Measurements from ENCODE around the gene BMP6.

- TF ChIP-seq JUN (IDR thresholded peaks at IDR 0.05) (no peak; a peak in 1 of 5 replicates), CHD2 (IDR thresholded peaks at IDR 0.05; ENCODE audit: low read length, partially characterized antibody) (no peak), RFX5 (IDR thresholded peaks at IDR 0.05) (no peak), HDAC2 (IDR thresholded peaks at IDR 0.05) (no peak), FOSL2 (IDR thresholded peaks at IDR 0.05) (no peak), FOSL2 (CRISPR knock-in tag; IDR thresholded peaks at IDR 0.05) (no peak), EHMT2 (IDR thresholded peaks at IDR 0.05; ENCODE audit: low read depth) (no peak), MAX (IDR thresholded peaks at IDR 0.05) (0 out of 2 replicates have a peak, but pooled peaks have one; percentile 4), SMC3 (IDR thresholded peaks at IDR 0.05) (no peak), MAFK (IDR thresholded peaks at IDR 0.05; ENCODE audit: partially characterized antibody) (no peak), NPAS2 (CRISPR knock-in tag; IDR thresholded peaks at IDR 0.05; ENCODE audit: borderline replicate concordance) (no peak)
- TF ChIP-seq, protein P1, sequence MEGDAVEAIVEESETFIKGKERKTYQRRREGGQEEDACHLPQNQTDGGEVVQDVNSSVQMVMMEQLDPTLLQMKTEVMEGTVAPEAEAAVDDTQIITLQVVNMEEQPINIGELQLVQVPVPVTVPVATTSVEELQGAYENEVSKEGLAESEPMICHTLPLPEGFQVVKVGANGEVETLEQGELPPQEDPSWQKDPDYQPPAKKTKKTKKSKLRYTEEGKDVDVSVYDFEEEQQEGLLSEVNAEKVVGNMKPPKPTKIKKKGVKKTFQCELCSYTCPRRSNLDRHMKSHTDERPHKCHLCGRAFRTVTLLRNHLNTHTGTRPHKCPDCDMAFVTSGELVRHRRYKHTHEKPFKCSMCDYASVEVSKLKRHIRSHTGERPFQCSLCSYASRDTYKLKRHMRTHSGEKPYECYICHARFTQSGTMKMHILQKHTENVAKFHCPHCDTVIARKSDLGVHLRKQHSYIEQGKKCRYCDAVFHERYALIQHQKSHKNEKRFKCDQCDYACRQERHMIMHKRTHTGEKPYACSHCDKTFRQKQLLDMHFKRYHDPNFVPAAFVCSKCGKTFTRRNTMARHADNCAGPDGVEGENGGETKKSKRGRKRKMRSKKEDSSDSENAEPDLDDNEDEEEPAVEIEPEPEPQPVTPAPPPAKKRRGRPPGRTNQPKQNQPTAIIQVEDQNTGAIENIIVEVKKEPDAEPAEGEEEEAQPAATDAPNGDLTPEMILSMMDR (IDR thresholded peaks at IDR 0.05), result no peak
- TF ChIP-seq, protein P2, sequence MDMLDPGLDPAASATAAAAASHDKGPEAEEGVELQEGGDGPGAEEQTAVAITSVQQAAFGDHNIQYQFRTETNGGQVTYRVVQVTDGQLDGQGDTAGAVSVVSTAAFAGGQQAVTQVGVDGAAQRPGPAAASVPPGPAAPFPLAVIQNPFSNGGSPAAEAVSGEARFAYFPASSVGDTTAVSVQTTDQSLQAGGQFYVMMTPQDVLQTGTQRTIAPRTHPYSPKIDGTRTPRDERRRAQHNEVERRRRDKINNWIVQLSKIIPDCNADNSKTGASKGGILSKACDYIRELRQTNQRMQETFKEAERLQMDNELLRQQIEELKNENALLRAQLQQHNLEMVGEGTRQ (IDR thresholded peaks at IDR 0.05), result no peak
Measured at GRCh38 chr6:7726416-7727085, 652 bp downstream of the BMP6 start.
